Measurements from ENCODE around the gene HAS3.

HAS3 gene

DNA sequence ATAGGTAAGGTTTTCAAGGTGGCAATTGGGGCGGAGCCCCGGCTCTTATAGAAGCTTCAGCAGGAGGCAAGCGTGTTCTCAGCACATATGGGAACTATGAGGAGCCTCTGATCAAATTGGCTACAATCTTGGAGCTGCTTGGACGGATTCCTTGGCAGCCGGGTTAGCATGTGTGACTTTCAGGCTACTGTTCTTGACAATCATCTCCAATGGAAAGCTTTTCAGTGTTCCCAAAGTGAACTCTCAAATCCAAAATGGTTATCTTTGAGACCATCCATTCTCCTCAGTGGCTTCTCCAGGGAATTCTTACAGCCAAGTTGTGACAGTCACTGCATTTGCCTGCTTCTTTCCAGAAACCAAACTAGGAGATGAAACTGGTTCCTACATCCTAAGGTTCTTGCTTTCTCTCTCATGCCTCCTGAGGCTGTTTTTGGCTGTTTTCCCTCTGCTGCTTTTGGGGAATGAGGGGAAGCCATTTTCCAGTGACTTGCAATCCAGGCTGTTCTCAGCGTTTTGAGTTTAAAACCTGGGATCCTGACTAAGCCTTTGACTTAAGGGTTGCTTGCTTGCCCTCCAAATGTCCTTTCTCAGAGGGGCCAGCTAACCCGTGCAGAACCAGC lies 10.9 kb downstream of the HAS3 start:
- Histone ChIP-seq H3K36me3 (ENCODE audit: control insufficient read depth, low read length) (peaks cover 60% of the 10 kb centered on the region), H3K4me2 (ENCODE audit: low read length) (no peak overlapping the region), H3K9me3 (ENCODE audit: control insufficient read depth, insufficient read depth, low read length) (no peaks in the 10 kb centered on the region), H3K27me3 (ENCODE audit: control insufficient read depth, low read length) (no peaks in the 10 kb centered on the region), H3F3A (ENCODE audit: control insufficient read depth, insufficient read depth) (peaks cover 6% of the 10 kb centered on the region), H3K27ac (ENCODE audit: low read depth, low read length) (no peak overlapping the region), H3K4me3 (ENCODE audit: low read length) (no peak overlapping the region), H3K4me1 (ENCODE audit: control insufficient read depth, low read length) (no peaks in the 10 kb centered on the region), H4K20me1 (ENCODE audit: control insufficient read depth, insufficient read depth, low read depth, low read length) (peaks cover 16% of the 10 kb centered on the region; the same call in 1 of the 2 replicates), H3K79me2 (ENCODE audit: control insufficient read depth, low read length) (peaks cover 15% of the 10 kb centered on the region), H3K9me2 (replicated peaks; ENCODE audit: control insufficient read depth, low read length) (no peaks in the 10 kb centered on the region)
- TF ChIP-seq, protein P1, sequence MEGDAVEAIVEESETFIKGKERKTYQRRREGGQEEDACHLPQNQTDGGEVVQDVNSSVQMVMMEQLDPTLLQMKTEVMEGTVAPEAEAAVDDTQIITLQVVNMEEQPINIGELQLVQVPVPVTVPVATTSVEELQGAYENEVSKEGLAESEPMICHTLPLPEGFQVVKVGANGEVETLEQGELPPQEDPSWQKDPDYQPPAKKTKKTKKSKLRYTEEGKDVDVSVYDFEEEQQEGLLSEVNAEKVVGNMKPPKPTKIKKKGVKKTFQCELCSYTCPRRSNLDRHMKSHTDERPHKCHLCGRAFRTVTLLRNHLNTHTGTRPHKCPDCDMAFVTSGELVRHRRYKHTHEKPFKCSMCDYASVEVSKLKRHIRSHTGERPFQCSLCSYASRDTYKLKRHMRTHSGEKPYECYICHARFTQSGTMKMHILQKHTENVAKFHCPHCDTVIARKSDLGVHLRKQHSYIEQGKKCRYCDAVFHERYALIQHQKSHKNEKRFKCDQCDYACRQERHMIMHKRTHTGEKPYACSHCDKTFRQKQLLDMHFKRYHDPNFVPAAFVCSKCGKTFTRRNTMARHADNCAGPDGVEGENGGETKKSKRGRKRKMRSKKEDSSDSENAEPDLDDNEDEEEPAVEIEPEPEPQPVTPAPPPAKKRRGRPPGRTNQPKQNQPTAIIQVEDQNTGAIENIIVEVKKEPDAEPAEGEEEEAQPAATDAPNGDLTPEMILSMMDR (IDR thresholded peaks at IDR 0.05; ENCODE audit: low read depth, low read length, poor library complexity, severe bottlenecking), result no peak
- TF ChIP-seq EZH2phosphoT487 (IDR thresholded peaks at IDR 0.05; ENCODE audit: borderline replicate concordance, low read length), result no peak

DNA sequence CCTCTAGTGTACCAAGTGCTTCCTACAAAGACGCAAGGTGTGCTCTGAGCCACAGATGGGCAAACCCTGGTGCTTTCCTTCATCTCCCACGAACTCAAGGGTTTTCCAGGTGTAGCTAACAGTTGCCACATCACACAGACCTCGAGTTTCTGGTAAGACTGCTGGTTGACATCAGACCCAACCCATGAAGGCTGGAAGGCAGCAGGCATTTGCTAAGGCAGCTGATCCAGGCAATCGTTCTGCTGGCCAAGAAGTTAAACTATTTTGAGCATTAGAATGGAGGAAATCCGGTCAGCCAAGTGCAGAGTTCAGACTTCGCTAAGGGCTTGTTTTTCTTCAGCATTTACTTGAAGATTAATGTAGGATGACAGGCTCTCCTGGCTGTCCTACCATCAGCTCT lies 11.5 kb downstream of the HAS3 start:
- no peaks in the 10 kb centered on the region for H3K27me3 ChIP-seq (ENCODE audit: control insufficient read depth, low read length)
- TF ChIP-seq, protein P1 (IDR thresholded peaks at IDR 0.05; ENCODE audit: low read depth, low read length, poor library complexity, severe bottlenecking), result no peak
- TF ChIP-seq EZH2phosphoT487 (IDR thresholded peaks at IDR 0.05; ENCODE audit: borderline replicate concordance, low read length), result no peak
- H4K20me1 ChIP-seq (ENCODE audit: control insufficient read depth, insufficient read depth, low read depth, low read length), result peaks cover 15% of the 10 kb centered on the region; the same call in 1 of the 2 replicates
- no peak overlapping the region for H3K27ac ChIP-seq (ENCODE audit: low read depth, low read length)
- H3F3A ChIP-seq (ENCODE audit: control insufficient read depth, insufficient read depth), result peaks cover 6% of the 10 kb centered on the region
- peaks cover 15% of the 10 kb centered on the region for H3K79me2 ChIP-seq (ENCODE audit: control insufficient read depth, low read length)
- H3K4me1 ChIP-seq (ENCODE audit: control insufficient read depth, low read length), result no peaks in the 10 kb centered on the region
- H3K4me3 ChIP-seq (ENCODE audit: low read length), result no peak overlapping the region
- H3K9me3 ChIP-seq (ENCODE audit: control insufficient read depth, insufficient read depth, low read length), result no peaks in the 10 kb centered on the region
- H3K4me2 ChIP-seq (ENCODE audit: low read length), result no peak overlapping the region
- peaks cover 63% of the 10 kb centered on the region for H3K36me3 ChIP-seq (ENCODE audit: control insufficient read depth, low read length)
- no peaks in the 10 kb centered on the region for H3K9me2 ChIP-seq (replicated peaks; ENCODE audit: control insufficient read depth, low read length)

DNA sequence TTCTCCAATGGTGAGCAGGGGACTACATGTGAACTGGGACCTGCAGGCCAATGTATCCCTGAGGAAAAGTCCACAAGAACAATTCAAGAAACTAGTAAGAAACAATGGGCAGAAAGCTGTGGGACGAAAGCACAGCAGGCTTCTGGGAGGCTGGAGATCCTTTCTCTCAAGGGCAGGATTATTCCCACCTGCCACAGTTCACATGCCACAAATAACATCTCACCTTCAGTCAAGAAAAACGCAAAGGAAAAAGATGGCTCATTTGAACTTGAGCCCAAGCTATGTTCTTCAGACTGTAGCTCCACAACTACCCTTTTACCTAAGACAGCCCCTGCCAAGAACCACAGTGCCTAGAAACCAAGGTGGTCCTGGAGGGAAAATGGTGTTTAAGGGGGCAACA lies 13.0 kb downstream of the HAS3 start:
- 0 out of 2 replicates have a peak, but pooled peaks cover 9% of the 10 kb centered on the region for H4K20me1 ChIP-seq (ENCODE audit: control insufficient read depth, insufficient read depth, low read depth, low read length)

DNA sequence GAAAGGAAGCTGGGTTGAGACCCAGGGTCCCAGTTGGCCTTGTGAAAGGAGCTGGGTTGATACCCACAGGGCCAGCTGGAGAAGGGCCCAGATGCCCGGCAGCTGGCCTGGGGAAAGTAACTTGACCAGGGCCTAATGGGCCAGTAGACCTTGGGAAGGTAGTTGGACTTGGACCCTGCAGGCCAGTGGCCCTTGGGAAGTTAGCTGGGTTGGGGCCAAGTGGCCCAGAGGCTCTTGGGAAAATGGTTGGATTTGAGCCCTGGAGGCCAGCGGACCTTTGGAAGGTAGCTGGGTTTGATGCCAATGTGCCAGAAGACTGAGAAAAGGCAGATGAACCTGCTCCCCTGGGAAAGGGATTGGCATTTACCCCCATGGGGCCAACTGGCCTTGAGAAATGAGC lies 13.5 kb downstream of the HAS3 start:
- Histone ChIP-seq H3K27me3 (ENCODE audit: control insufficient read depth, low read length) (no peaks in the 10 kb centered on the region), H3K9me3 (ENCODE audit: control insufficient read depth, insufficient read depth, low read length) (no peaks in the 10 kb centered on the region), H3F3A (ENCODE audit: control insufficient read depth, insufficient read depth) (peaks cover 6% of the 10 kb centered on the region), H3K4me1 (ENCODE audit: control insufficient read depth, low read length) (peaks cover under 1% of the 10 kb centered on the region; the same call in 1 of the 2 replicates), H3K4me3 (ENCODE audit: low read length) (no peak overlapping the region), H3K27ac (ENCODE audit: low read depth, low read length) (no peak overlapping the region), H3K4me2 (ENCODE audit: low read length) (no peak overlapping the region), H3K36me3 (ENCODE audit: control insufficient read depth, low read length) (peaks cover 77% of the 10 kb centered on the region), H4K20me1 (ENCODE audit: control insufficient read depth, insufficient read depth, low read depth, low read length) (0 out of 2 replicates have a peak, but pooled peaks cover 9% of the 10 kb centered on the region), H3K79me2 (ENCODE audit: control insufficient read depth, low read length) (peaks cover 36% of the 10 kb centered on the region), H3K9me2 (replicated peaks; ENCODE audit: control insufficient read depth, low read length) (no peaks in the 10 kb centered on the region)
- TF ChIP-seq, protein P1 (IDR thresholded peaks at IDR 0.05; ENCODE audit: low read depth, low read length, poor library complexity, severe bottlenecking), result no peak

More for the DNA sequence above, 13.0 kb downstream of the HAS3 start:
- H3K4me3 ChIP-seq (ENCODE audit: low read length), result no peak overlapping the region
- H3K4me2 ChIP-seq (ENCODE audit: low read length), result no peak overlapping the region
- H3K79me2 ChIP-seq (ENCODE audit: control insufficient read depth, low read length), result peaks cover 30% of the 10 kb centered on the region
- no peaks in the 10 kb centered on the region for H3K4me1 ChIP-seq (ENCODE audit: control insufficient read depth, low read length)
- peaks cover 6% of the 10 kb centered on the region for H3F3A ChIP-seq (ENCODE audit: control insufficient read depth, insufficient read depth)
- TF ChIP-seq EZH2phosphoT487 (IDR thresholded peaks at IDR 0.05; ENCODE audit: borderline replicate concordance, low read length), result no peak
- no peaks in the 10 kb centered on the region for H3K9me3 ChIP-seq (ENCODE audit: control insufficient read depth, insufficient read depth, low read length)
- H3K9me2 ChIP-seq (replicated peaks; ENCODE audit: control insufficient read depth, low read length), result no peaks in the 10 kb centered on the region
- no peak overlapping the region for H3K27ac ChIP-seq (ENCODE audit: low read depth, low read length)
- H3K36me3 ChIP-seq (ENCODE audit: control insufficient read depth, low read length), result peaks cover 73% of the 10 kb centered on the region
- H3K27me3 ChIP-seq (ENCODE audit: control insufficient read depth, low read length), result no peaks in the 10 kb centered on the region
